IMR-90 (cell line): ENCODE results near the gene POU4F1.

Experiments used
- CEBPB ChIP-seq: IDR thresholded peaks from 2 replicates; pipeline ENCODE4 v1.6.1; 2012; ENCODE audit warnings: low read depth, low read length, improper control_type of control experiment
- CTCF ChIP-seq: conservative IDR thresholded peaks from 2 replicates; pipeline ENCODE4 v1.5.1; 2012; ENCODE audit warnings: mild to moderate bottlenecking, low read depth, low read length, improper control_type of control experiment
- USF2 ChIP-seq: fragments of 150-350 bp; IDR thresholded peaks from 2 replicates; pipeline ENCODE4 v1.6.1; 2017; ENCODE audit warnings: mild to moderate bottlenecking, antibody characterized with exemption, low read length, low read depth

DNA sequence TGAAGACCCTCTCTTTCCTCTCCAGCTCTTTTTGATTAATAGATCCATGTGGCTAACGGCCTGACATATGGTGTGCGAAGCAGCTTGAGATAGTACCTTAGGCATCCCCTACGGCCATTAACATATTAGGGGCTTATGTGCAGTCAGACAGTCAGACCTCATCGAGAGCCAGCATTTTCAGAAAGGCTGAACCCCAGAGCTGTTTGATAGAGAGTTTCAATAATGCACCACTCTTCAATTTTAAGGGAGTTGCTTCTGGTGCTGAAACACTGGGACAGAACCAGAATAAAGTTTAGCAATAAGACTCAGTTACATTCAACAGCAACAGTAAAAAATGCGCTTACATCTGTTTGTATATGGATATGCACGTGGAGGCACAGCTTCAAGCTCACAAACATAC is 10.8 kb downstream of the POU4F1 start:
- TF ChIP-seq CTCF = no peak
- TF ChIP-seq CEBPB = no peak
- TF ChIP-seq USF2 = no peak
